ENCODE data around the gene ATP2B2.

- TF ChIP-seq POLR2A (IDR thresholded peaks at IDR 0.05; ENCODE audit: low read length) (no peak), GATA1 (IDR thresholded peaks at IDR 0.05; ENCODE audit: low read depth, low read length) (no peak)
Measured at GRCh38 chr3:10290481-10291176, 214.8 kb downstream of the ATP2B2 start.

Data from erythroblast (primary cell).